ENCODE data around the gene DHRS13. TPM values are rescaled to one million over a fixed set of nuclear protein-coding genes. Genes with fewer than 3 reads are reported as not detected.
A peak's percentile ranks its signal among the peaks of the same experiment; 100 is the strongest.

The DHRS13 gene
- total RNA-seq, 1 donor from 2014 or later: 20.4 TPM

DNA sequence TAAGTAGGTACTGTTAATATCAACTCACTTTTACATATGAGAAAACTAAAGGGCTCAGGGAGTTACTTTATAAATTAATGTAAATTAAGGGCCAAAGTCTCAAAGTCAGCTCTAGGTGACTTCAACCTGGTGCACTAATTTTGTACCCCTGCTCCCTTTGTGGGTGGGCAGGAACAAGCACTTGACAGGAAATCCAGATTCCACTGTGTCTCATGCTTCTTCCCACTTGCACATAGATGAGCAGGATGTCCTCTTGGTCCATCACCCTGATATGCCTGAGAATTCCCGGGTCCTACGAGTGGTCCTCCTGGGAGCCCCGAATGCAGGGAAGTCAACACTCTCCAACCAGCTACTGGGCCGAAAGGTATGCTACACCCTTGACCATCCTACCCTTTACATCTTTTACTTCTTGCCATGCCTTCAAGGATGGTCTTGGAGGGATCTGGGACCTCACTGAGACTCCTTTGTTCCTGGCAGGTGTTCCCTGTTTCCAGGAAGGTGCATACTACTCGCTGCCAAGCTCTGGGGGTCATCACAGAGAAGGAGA is 46.8 kb downstream of the DHRS13 start:
- no peaks in the 10 kb centered on the region for H3K4me1 Mint-ChIP-seq (ENCODE audit: unreplicated experiment)
- no peaks in the 10 kb centered on the region for H3K27me3 Mint-ChIP-seq
- DNase-seq (ENCODE audit: extremely low spot score, unreplicated experiment): no peak
- peaks cover 8% of the 10 kb centered on the region for H3K36me3 Mint-ChIP-seq
- peak overlapping the region; percentile 94 for H3K4me3 Mint-ChIP-seq
- H3K9me3 Mint-ChIP-seq: no peaks in the 10 kb centered on the region
- TF ChIP-seq CTCF (conservative IDR thresholded peaks at IDR 0.05): no peak
- no peak overlapping the region for H3K27ac Mint-ChIP-seq

- Mint-ChIP-seq H3K27ac (peak overlapping the region; percentile 76), H3K27me3 (no peaks in the 10 kb centered on the region), H3K4me3 (peak overlapping the region; percentile 94), H3K4me1 (ENCODE audit: unreplicated experiment) (no peaks in the 10 kb centered on the region), H3K36me3 (peaks cover 8% of the 10 kb centered on the region), H3K9me3 (no peaks in the 10 kb centered on the region)
- DNase-seq (ENCODE audit: extremely low spot score, unreplicated experiment): no peak
- TF ChIP-seq CTCF (conservative IDR thresholded peaks at IDR 0.05): no peak
These were observed 47.6 kb downstream of the DHRS13 start for GRCh38 chr17:28855336-28855679.

GRCh38 chr17:28854457-28855335 is 48.2 kb downstream of the DHRS13 start, which contains the start of gene ERAL1:
Gene ERAL1, plus strand, starts transcription at chr17:28855016. Its CDS starts 19 bp downstream, at chr17:28855035.
- H3K27me3 Mint-ChIP-seq: no peaks in the 10 kb centered on the region
- peak; percentile 82 for DNase-seq (ENCODE audit: extremely low spot score, unreplicated experiment)
- H3K27ac Mint-ChIP-seq: peak within 1 kb of the TSS; percentile 76
- H3K4me1 Mint-ChIP-seq (ENCODE audit: unreplicated experiment): no peaks in the 10 kb centered on the region
- no peaks in the 10 kb centered on the region for H3K9me3 Mint-ChIP-seq
- peak within 1 kb of the TSS; percentile 94 for H3K4me3 Mint-ChIP-seq
- H3K36me3 Mint-ChIP-seq: peaks cover 8% of the 10 kb centered on the region
- TF ChIP-seq CTCF (conservative IDR thresholded peaks at IDR 0.05): peak; percentile 29

DNA sequence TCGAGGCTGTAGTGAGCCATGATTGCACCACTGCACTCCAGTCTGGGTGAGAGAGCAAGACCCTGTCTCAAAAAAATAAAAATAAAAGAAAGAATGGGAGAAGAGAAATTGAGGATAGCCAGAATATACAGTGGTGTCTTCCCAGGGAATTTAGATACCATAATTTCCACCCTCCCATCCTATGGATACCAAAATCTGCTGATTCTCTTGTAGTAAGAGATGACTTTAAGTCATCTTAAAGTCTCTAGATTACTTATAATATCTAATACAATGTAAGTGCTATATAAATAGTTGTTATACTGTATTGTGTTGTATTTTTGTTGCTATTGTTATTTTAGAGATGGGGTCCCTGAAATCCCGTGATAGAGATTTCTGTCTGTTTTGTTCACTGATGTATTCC is 49.6 kb downstream of the DHRS13 start:
- Mint-ChIP-seq H3K27ac (no peak overlapping the region), H3K9me3 (no peaks in the 10 kb centered on the region), H3K27me3 (no peaks in the 10 kb centered on the region), H3K4me3 (no peak overlapping the region), H3K36me3 (peaks cover 3% of the 10 kb centered on the region), H3K4me1 (ENCODE audit: unreplicated experiment) (no peaks in the 10 kb centered on the region)
- DNase-seq (ENCODE audit: extremely low spot score, unreplicated experiment): no peak
- TF ChIP-seq CTCF (conservative IDR thresholded peaks at IDR 0.05): no peak

DNA sequence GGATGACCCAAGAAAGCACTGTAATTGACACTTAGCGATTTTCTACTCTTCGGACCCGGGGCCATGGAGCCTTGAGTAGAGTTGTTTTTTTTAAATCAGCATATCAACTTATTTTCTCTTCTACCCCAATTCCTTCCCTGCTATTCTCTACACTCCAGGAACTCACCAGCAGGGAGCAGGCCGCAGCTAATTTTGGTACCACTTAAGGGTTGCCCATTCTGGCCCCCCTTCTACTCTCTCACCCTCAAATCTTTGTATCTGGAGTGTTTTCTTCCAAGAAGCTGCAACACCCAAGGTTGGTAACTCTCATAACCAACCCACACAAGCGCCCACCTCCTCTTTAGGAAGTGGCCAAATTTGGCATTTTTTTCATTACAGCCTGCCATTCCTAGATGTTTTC is 53.6 kb downstream of the DHRS13 start:
- Mint-ChIP-seq H3K36me3 (no peaks in the 10 kb centered on the region), H3K4me1 (ENCODE audit: unreplicated experiment) (no peaks in the 10 kb centered on the region), H3K4me3 (no peak overlapping the region), H3K27me3 (no peaks in the 10 kb centered on the region), H3K9me3 (no peaks in the 10 kb centered on the region), H3K27ac (no peak overlapping the region)
- TF ChIP-seq CTCF (conservative IDR thresholded peaks at IDR 0.05): no peak
- DNase-seq (ENCODE audit: extremely low spot score, unreplicated experiment): no peak

Measured in type B pancreatic cell (in vitro differentiated cells).